ENCODE measurements around the gene LHFPL3. TPM values are rescaled to one million over a fixed set of nuclear protein-coding genes. Genes with fewer than 3 reads are reported as not detected.

The LHFPL3 gene
- total RNA-seq, 1 donor: not detected

- H3K27me3 ChIP-seq (ENCODE audit: insufficient read depth, low read length): no peaks in the 10 kb centered on the region
- H3K9me3 ChIP-seq (ENCODE audit: low read depth, low read length): no peaks in the 10 kb centered on the region
- H3K4me3 ChIP-seq (ENCODE audit: low read length): no peak overlapping the region
- H3K4me1 ChIP-seq (ENCODE audit: insufficient read depth, low read length): no peaks in the 10 kb centered on the region
Observed at GRCh38 chr7:104851268-104851667, 522.9 kb downstream of the LHFPL3 start.

DNA sequence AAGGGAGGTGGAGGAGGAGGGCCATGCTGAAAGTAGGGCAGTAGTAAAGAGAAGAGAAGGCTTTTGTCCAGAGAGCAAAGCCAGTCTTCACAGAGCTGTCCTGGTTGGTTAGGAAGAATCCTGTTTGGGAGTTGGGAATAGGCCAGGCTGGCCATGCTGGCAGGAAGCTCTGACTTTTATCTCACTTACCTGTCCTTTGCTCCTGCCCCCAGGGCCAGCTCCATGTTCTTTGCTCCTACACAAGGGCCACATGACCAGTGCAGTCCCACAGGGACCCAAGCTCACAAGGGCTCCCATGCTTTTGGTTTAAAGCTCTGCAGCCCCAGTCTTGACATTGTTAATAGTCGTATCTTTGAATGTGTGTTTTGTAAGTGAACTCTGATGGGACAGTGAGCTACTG lies 524.0 kb downstream of the LHFPL3 start:
- no peaks in the 10 kb centered on the region for H3K9me3 ChIP-seq (ENCODE audit: low read depth, low read length)
- no peak overlapping the region for H3K4me3 ChIP-seq (ENCODE audit: low read length)
- H3K27me3 ChIP-seq (ENCODE audit: insufficient read depth, low read length): no peaks in the 10 kb centered on the region
- peaks cover under 1% of the 10 kb centered on the region for H3K4me1 ChIP-seq (ENCODE audit: insufficient read depth, low read length)

GRCh38 chr7:104855861-104856260 lies 527.5 kb downstream of the LHFPL3 start:
- Histone ChIP-seq H3K4me3 (ENCODE audit: low read length) (no peak overlapping the region), H3K27me3 (ENCODE audit: insufficient read depth, low read length) (no peaks in the 10 kb centered on the region), H3K9me3 (ENCODE audit: low read depth, low read length) (no peaks in the 10 kb centered on the region), H3K4me1 (ENCODE audit: insufficient read depth, low read length) (peaks cover 11% of the 10 kb centered on the region)

GRCh38 chr7:104857458-104858425 lies 529.3 kb downstream of the LHFPL3 start:
- H3K4me3 ChIP-seq (ENCODE audit: low read length): no peak overlapping the region
- H3K27me3 ChIP-seq (ENCODE audit: insufficient read depth, low read length): no peaks in the 10 kb centered on the region
- H3K9me3 ChIP-seq (ENCODE audit: low read depth, low read length): no peaks in the 10 kb centered on the region
- H3K4me1 ChIP-seq (ENCODE audit: insufficient read depth, low read length): peaks cover 11% of the 10 kb centered on the region

- H3K27me3 ChIP-seq (ENCODE audit: insufficient read depth, low read length): no peaks in the 10 kb centered on the region
- no peak overlapping the region for H3K4me3 ChIP-seq (ENCODE audit: low read length)
- H3K4me1 ChIP-seq (ENCODE audit: insufficient read depth, low read length): peaks cover 11% of the 10 kb centered on the region
- no peaks in the 10 kb centered on the region for H3K9me3 ChIP-seq (ENCODE audit: low read depth, low read length)
Observed at GRCh38 chr7:104859754-104860426, 531.5 kb downstream of the LHFPL3 start.

DNA sequence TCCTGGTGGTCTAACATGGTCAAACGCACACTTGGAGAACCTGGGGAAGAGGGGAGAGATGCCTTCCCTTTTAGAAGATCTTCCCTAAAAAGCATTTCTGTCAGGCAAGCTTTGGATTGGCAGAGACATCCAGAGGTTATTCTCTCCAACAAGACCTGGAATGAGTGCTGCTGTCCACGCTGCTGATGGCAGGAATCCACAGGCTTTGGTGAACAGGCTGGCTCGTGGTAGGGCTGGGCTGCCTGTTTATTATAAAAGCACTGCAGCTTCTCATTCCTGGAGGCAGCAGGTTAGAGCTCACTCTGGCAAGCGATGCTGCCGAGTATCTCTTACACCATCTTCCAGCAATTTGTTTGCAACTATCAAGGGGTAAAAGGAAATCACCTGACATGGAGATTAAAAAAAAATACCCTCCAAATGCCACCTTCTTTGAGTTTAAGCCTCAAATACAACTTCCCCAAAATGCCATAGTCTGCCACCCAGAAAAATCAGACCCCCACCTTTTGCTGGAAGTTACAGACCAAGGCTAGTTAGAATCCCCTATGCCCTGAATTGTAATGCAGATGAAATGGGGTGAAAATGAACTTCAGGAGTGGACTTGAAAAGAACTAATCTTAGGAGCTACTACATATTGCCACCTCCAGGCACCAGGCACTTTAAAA lies 533.5 kb downstream of the LHFPL3 start:
- no peak overlapping the region for H3K4me3 ChIP-seq (ENCODE audit: low read length)
- no peaks in the 10 kb centered on the region for H3K9me3 ChIP-seq (ENCODE audit: low read depth, low read length)
- peaks cover 11% of the 10 kb centered on the region for H3K4me1 ChIP-seq (ENCODE audit: insufficient read depth, low read length)
- no peaks in the 10 kb centered on the region for H3K27me3 ChIP-seq (ENCODE audit: insufficient read depth, low read length)

DNA sequence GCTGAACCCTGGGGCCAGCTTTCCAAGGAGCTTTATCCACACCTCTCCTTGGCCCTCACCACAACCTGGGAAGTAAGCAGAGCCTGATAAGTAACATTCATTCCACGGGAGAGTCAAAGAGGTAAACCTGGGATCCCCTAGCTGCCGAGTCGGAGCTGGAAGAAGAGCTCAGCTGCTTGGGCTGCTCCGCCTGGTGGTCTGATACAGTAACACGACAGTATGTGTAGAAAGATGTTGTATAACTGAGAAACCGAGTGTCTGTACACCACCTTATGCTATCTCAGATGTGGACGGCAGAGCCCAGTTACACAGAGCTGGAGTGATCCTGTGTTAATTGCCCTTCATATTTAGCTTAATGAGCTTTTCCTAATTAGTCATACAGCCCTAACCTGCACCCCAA lies 534.3 kb downstream of the LHFPL3 start:
- Histone ChIP-seq H3K4me1 (ENCODE audit: insufficient read depth, low read length) (peaks cover 8% of the 10 kb centered on the region), H3K4me3 (ENCODE audit: low read length) (no peak overlapping the region), H3K27me3 (ENCODE audit: insufficient read depth, low read length) (no peaks in the 10 kb centered on the region), H3K9me3 (ENCODE audit: low read depth, low read length) (no peaks in the 10 kb centered on the region)

- H3K4me1 ChIP-seq (ENCODE audit: insufficient read depth, low read length): no peaks in the 10 kb centered on the region
- no peak overlapping the region for H3K4me3 ChIP-seq (ENCODE audit: low read length)
- no peaks in the 10 kb centered on the region for H3K27me3 ChIP-seq (ENCODE audit: insufficient read depth, low read length)
- no peaks in the 10 kb centered on the region for H3K9me3 ChIP-seq (ENCODE audit: low read depth, low read length)
Observed at GRCh38 chr7:104873401-104873800, 545.0 kb downstream of the LHFPL3 start.

GRCh38 chr7:104878577-104878976 lies 550.2 kb downstream of the LHFPL3 start:
- H3K4me1 ChIP-seq (ENCODE audit: insufficient read depth, low read length): peaks cover 2% of the 10 kb centered on the region
- H3K4me3 ChIP-seq (ENCODE audit: low read length): no peak overlapping the region
- no peaks in the 10 kb centered on the region for H3K9me3 ChIP-seq (ENCODE audit: low read depth, low read length)
- H3K27me3 ChIP-seq (ENCODE audit: insufficient read depth, low read length): no peaks in the 10 kb centered on the region

DNA sequence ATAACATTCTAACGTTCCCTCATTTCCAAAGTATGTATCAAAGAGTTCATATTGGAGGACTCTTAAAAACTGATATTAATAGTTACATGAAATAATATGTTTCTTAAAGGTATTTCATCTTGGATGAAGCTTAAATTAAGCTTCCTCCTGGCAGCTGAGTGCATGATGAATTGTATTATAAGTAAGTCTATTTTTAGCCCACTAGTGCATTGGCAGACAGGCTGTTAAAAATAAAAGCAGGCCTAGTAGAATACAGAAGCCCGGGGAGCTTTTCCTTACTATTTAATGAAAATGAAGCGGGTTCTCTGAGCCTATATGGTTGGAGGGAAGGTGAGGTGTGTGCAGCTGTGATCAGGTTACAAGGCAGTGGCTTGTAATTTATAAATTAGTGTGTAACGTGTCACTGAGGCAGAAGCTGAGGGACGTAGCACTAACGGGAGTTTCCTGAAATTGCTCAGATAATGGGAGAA lies 554.9 kb downstream of the LHFPL3 start:
- H3K4me3 ChIP-seq (ENCODE audit: low read length): no peak overlapping the region
- H3K9me3 ChIP-seq (ENCODE audit: low read depth, low read length): no peaks in the 10 kb centered on the region
- no peaks in the 10 kb centered on the region for H3K27me3 ChIP-seq (ENCODE audit: insufficient read depth, low read length)
- H3K4me1 ChIP-seq (ENCODE audit: insufficient read depth, low read length): peaks cover 9% of the 10 kb centered on the region

DNA sequence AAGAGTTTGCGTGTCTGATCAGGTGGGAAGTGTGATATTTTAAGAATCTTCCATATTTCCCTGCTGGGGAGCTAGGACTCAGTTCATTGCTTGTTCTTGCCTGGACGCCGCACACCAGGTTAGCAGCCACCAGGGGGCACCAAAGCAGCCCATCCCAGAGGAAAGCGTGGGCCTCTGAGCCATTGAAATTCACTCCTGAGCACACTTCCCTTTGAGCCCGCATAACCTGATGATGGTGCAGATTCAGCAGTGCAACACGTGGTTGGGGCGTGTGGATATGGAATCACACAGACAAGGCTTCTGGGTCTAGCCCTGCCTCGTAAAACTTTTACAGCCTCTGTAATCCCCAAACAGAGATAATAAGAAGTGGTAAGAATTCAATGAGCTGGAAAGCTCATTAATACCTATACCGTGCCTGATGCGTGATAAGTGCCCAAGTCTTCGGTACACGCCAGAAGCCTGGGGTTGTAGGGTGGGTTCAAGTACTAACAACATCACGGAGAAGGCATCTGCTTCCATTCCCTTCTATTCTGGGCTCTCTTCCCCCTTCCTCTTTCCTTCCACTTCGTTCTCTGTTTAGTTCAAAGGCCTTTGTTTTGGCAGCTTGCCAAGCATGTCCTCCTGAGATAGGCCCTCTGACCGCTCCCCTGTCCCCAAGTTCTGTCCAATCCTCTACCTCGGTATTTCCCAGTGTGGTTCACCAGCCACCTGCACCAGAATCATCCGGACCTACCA lies 555.5 kb downstream of the LHFPL3 start:
- no peak overlapping the region for H3K4me3 ChIP-seq (ENCODE audit: low read length)
- no peaks in the 10 kb centered on the region for H3K9me3 ChIP-seq (ENCODE audit: low read depth, low read length)
- H3K27me3 ChIP-seq (ENCODE audit: insufficient read depth, low read length): no peaks in the 10 kb centered on the region
- H3K4me1 ChIP-seq (ENCODE audit: insufficient read depth, low read length): peaks cover 9% of the 10 kb centered on the region

GRCh38 chr7:104886651-104887050 lies 558.2 kb downstream of the LHFPL3 start:
- Histone ChIP-seq H3K27me3 (ENCODE audit: insufficient read depth, low read length) (no peaks in the 10 kb centered on the region), H3K9me3 (ENCODE audit: low read depth, low read length) (no peaks in the 10 kb centered on the region), H3K4me1 (ENCODE audit: insufficient read depth, low read length) (peaks cover 9% of the 10 kb centered on the region), H3K4me3 (ENCODE audit: low read length) (no peak overlapping the region)

DNA sequence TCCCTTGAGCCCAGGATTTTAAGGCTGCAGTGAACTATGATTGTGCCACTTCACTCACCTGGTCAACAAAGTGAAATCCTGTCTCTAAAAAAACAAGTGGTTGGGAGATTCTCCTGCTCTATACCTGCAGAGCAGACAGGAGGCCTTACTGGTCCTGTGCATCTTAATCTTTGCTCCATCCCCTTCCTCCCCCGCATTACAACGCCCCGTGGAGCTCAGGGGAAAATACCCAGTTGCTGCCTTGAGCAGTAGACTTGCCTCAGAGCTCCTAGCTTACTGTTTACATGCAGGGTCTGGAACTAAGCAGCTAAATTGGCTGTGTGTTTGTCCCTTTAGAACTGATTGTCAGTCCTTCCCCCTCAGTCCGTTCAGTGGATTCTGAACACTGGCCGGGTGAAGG lies 561.8 kb downstream of the LHFPL3 start:
- H3K4me1 ChIP-seq (ENCODE audit: insufficient read depth, low read length): peaks cover 2% of the 10 kb centered on the region
- no peaks in the 10 kb centered on the region for H3K9me3 ChIP-seq (ENCODE audit: low read depth, low read length)
- H3K4me3 ChIP-seq (ENCODE audit: low read length): no peak overlapping the region
- no peaks in the 10 kb centered on the region for H3K27me3 ChIP-seq (ENCODE audit: insufficient read depth, low read length)

DNA sequence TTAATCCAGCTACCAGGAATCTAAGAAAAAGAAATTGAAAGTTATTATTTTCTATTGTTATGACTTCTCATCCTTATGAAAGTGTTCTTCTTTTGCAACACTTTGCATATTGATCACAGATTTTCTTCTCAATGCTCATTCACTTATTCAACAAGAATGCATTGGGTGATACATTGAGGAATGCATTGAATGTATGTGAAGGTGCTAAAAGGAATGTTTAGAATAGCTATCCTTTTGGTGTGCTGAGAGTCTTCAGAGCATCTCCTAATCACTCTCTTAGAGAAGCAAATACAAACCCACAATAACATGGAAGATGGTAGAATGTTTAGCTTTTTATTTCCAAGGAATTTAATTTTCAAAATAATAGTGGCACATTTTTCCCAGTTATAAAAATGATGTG lies 563.5 kb downstream of the LHFPL3 start:
- Histone ChIP-seq H3K27me3 (ENCODE audit: insufficient read depth, low read length) (no peaks in the 10 kb centered on the region), H3K4me1 (ENCODE audit: insufficient read depth, low read length) (peaks cover 16% of the 10 kb centered on the region)

More for the DNA sequence above, 563.5 kb downstream of the LHFPL3 start:
- Histone ChIP-seq H3K4me3 (ENCODE audit: low read length) (no peak overlapping the region), H3K9me3 (ENCODE audit: low read depth, low read length) (no peaks in the 10 kb centered on the region)

Measured in mononuclear cell (primary cell).